GM12878 (cell line): Measurements from ENCODE around the gene TBC1D25. TPM values are rescaled to one million over a fixed set of nuclear protein-coding genes. Genes with fewer than 3 reads are reported as not detected.

ENCODE experiments used
- ATAC-seq: fragments of 200-7000 bp; cut with Tn5 transposase; 3 replicates; pipeline ENCODE4 v1.9.1; 2020; ENCODE audit warnings: mild to moderate bottlenecking, moderate library complexity
- BruUV-seq: library from RNA; stranded (reverse); fragments of 400-500 nt; replicated peaks from 2 replicates; lab custom pipeline; 2021; lab: Mats Ljungman, UMichigan
- CTCF ChIA-PET: fragments of 300-600 bp; sonication (Branson Sonifier 250); formaldehyde crosslinking; extraction: SDS; loops from one replicate; lab custom pipeline; 2021; ENCODE audit warnings: inconsistent platforms; lab: Yijun Ruan, JAX
- POLR2A ChIA-PET: fragments of 350-600 bp; formaldehyde crosslinking; extraction: SDS; loops from one replicate; lab custom pipeline; 2021; ENCODE audit warnings: inconsistent platforms; lab: Charles Lee
- RAD21 ChIA-PET: fragments of 300-600 bp; sonication (Branson Sonifier 250); formaldehyde crosslinking; loops from one replicate; lab custom pipeline; 2023; ENCODE audit warnings: antibody characterized with exemption; ENCODE audit not compliant: unreplicated experiment; lab: Charles Lee
- SMC1A ChIA-PET: fragments of 300-600 bp; sonication (Branson Sonifier 250); formaldehyde crosslinking; loops from one replicate; lab custom pipeline; 2023; ENCODE audit not compliant: unreplicated experiment, uncharacterized antibody; lab: Charles Lee
- DNase-seq: peaks from one replicate; pipeline ENCODE4 v3.0.0-alpha.2; 2011; ENCODE audit warnings: low read depth, low spot score
- FAIRE-seq: peaks from 3 replicates; lab custom pipeline; 2011; peaks lifted over from hg19 to GRCh38; lab: Jason Lieb, UNC
- H2AFZ ChIP-seq: 2 replicates; pipeline ENCODE4 v1.6.0; 2011; ENCODE audit warnings: low read depth, low read length, control low read depth; ENCODE audit not compliant: control insufficient read depth
- H3K27ac ChIP-seq: 2 replicates; pipeline ENCODE4 v1.5.1; 2011; ENCODE audit warnings: control low read depth; ENCODE audit not compliant: control insufficient read depth, insufficient read depth
- H3K27me3 ChIP-seq, 2 experiments: replicated peaks in 1 of 2; 2 replicates each; pipeline versions ENCODE4 v1.6.0 to v1.6.1; 2011; ENCODE audit warnings: low read length in 1 of 2; ENCODE audit not compliant: control insufficient read depth in 2 of 2, insufficient read depth in 2 of 2
- H3K36me3 ChIP-seq, 2 experiments: 2 replicates each; pipeline ENCODE4 v1.5.1; 2011; ENCODE audit warnings: low read length in 1 of 2; ENCODE audit not compliant: control insufficient read depth in 2 of 2, insufficient read depth in 2 of 2
- H3K4me1 ChIP-seq: 2 replicates; pipeline ENCODE4 v1.6.1; 2011; ENCODE audit warnings: mild to moderate bottlenecking, low read length, moderate library complexity, mixed read lengths; ENCODE audit not compliant: control insufficient read depth, insufficient read depth
- H3K4me2 ChIP-seq: 2 replicates; pipeline ENCODE4 v1.6.0; 2011; ENCODE audit warnings: control low read depth; ENCODE audit not compliant: control insufficient read depth, insufficient read depth
- H3K4me3 ChIP-seq: fragments of 200-600 bp; sonication (generic); 2 replicates; pipeline ENCODE4 v1.5.1; 2016
- H3K79me2 ChIP-seq: 2 replicates; pipeline ENCODE4 v1.6.0; 2011; ENCODE audit warnings: low read length; ENCODE audit not compliant: control insufficient read depth, insufficient read depth
- H3K9ac ChIP-seq: 2 replicates; pipeline ENCODE4 v1.8.0; 2011; ENCODE audit warnings: low read length, control low read depth, mixed read lengths; ENCODE audit not compliant: control insufficient read depth, insufficient read depth
- H3K9me3 ChIP-seq: replicated peaks from 3 replicates; pipeline ENCODE4 v1.5.1; 2011; ENCODE audit warnings: mild to moderate bottlenecking, low read length; ENCODE audit not compliant: control insufficient read depth, insufficient read depth
- H4K20me1 ChIP-seq: 2 replicates; pipeline ENCODE4 v1.6.0; 2011; ENCODE audit not compliant: control insufficient read depth, insufficient read depth
- BCL11A ChIP-seq: IDR thresholded peaks from 2 replicates; pipeline ENCODE4 v1.6.1; 2011; ENCODE audit warnings: low read depth, low read length
- CHD2 ChIP-seq: IDR thresholded peaks from 2 replicates; pipeline ENCODE4 v1.6.1; 2011; ENCODE audit warnings: low read depth, low read length, improper control_type of control experiment, borderline replicate concordance
- DPF2 ChIP-seq: fragments of 450-650 bp; IDR thresholded peaks from 2 replicates; pipeline ENCODE4 v1.6.1; 2017; ENCODE audit warnings: mild to moderate bottlenecking
- IKZF2 ChIP-seq, 2 experiments: fragments of 450-650 bp; IDR thresholded peaks; 2 replicates each; pipeline ENCODE4 v1.6.1; 2017; ENCODE audit warnings: mild to moderate bottlenecking in 2 of 2, moderate library complexity in 2 of 2
- IRF5 ChIP-seq: fragments of 450-650 bp; IDR thresholded peaks from 2 replicates; pipeline ENCODE4 v1.6.1; 2017; ENCODE audit warnings: borderline replicate concordance
- MEF2B ChIP-seq: fragments of 450-650 bp; IDR thresholded peaks from 2 replicates; pipeline ENCODE4 v1.6.1; 2018; ENCODE audit warnings: mild to moderate bottlenecking, moderate library complexity; ENCODE audit not compliant: partially characterized antibody, poor library complexity, severe bottlenecking
- MLLT1 ChIP-seq: fragments of 450-650 bp; IDR thresholded peaks from 2 replicates; pipeline ENCODE4 v1.6.1; 2016; ENCODE audit warnings: mild to moderate bottlenecking
- POU2F2 ChIP-seq: IDR thresholded peaks from 3 replicates; pipeline ENCODE4 v1.6.1; 2011; ENCODE audit warnings: low read depth, mild to moderate bottlenecking, low read length, borderline replicate concordance
- RCOR1 ChIP-seq: conservative IDR thresholded peaks from 2 replicates; pipeline ENCODE4 v1.6.1; 2012; ENCODE audit warnings: low read depth, low read length, improper control_type of control experiment
- SMAD5 ChIP-seq: IDR thresholded peaks from 2 replicates; pipeline ENCODE4 v1.6.1; 2016; ENCODE audit warnings: antibody characterized with exemption, low read depth
- TCF3 ChIP-seq: IDR thresholded peaks from 2 replicates; pipeline ENCODE4 v1.6.1; 2012; ENCODE audit warnings: low read depth, mild to moderate bottlenecking, low read length, borderline replicate concordance; ENCODE audit not compliant: insufficient read depth
- ZBTB40 ChIP-seq: fragments of 450-650 bp; IDR thresholded peaks from 2 replicates; pipeline ENCODE4 v1.6.1; 2016; ENCODE audit warnings: mild to moderate bottlenecking, moderate library complexity, borderline replicate concordance
- WGBS: methylation state at CpG from one replicate; pipeline ENCODE4 v1.1.6; 2016; ENCODE audit warnings: low lambda C conversion rate; ENCODE audit not compliant: insufficient replicate concordance, insufficient coverage; ENCODE audit errors: missing lambda C conversion rate; 5-methylcytosine and 5-hydroxymethylcytosine counted together
- in situ Hi-C: fragments of 300-500 bp; cut with MboI; formaldehyde crosslinking; loops from 9 replicates; pipeline ENCODE4 v1.14.3; 2018; ENCODE audit warnings: mixed read lengths
- intact Hi-C: fragments of 100-400 bp; cut with micrococcal nuclease; formaldehyde crosslinking; loops from one replicate; pipeline ENCODE4 v1.14.2; 2022; ENCODE audit not compliant: unreplicated experiment
- polyA plus RNA-seq, 11 experiments: library from polyadenylated mRNA; depleted of rRNA in 4 of 11; unstranded in 6 of 11; stranded (reverse) in 5 of 11; fragments of >200 nt; fragmentation: Nextera tagmentation in 4 of 11; fragmentation: Illumina TruSeq in 1 of 11; extraction: Ambion mirVana in 4 of 11; extraction: Trizol in 1 of 11; gene quantifications; 1 replicate in 1 of 11; 2 replicates in 10 of 11; pipeline versions ENCODE4 v1.2.1 to v1.2.3, GENCODE V29; 2011 to 2016; ENCODE audit warnings: inconsistent platforms in 2 of 11, missing spikeins in 2 of 11, low read depth in 1 of 11
- total RNA-seq, 4 experiments: library from RNA; depleted of rRNA in 3 of 4; stranded (reverse); fragments of >200 nt in 3 of 4; fragmentation: Illumina TruSeq in 1 of 4; extraction: Trizol in 1 of 4; gene quantifications; 2 replicates each; pipeline versions ENCODE4 v1.2.1 to v1.2.3, GENCODE V29; 2013 to 2021
- TF ChIP-seq, protein P1 (sequence below): IDR thresholded peaks from 2 replicates; pipeline ENCODE4 v1.6.1; 2011; ENCODE audit warnings: borderline replicate concordance, low read depth, mild to moderate bottlenecking, moderate library complexity, mixed read lengths, low read length; ENCODE audit not compliant: insufficient read depth; ENCODE audit errors: extremely low read length

TBC1D25 gene
- total and polyA plus RNA-seq, 10 of the 15 experiments (the other 5 are each of a cell fraction or from before 2014, with no cell fraction given): 0.79 to 17.3 (median 10.0) TPM

DNA sequence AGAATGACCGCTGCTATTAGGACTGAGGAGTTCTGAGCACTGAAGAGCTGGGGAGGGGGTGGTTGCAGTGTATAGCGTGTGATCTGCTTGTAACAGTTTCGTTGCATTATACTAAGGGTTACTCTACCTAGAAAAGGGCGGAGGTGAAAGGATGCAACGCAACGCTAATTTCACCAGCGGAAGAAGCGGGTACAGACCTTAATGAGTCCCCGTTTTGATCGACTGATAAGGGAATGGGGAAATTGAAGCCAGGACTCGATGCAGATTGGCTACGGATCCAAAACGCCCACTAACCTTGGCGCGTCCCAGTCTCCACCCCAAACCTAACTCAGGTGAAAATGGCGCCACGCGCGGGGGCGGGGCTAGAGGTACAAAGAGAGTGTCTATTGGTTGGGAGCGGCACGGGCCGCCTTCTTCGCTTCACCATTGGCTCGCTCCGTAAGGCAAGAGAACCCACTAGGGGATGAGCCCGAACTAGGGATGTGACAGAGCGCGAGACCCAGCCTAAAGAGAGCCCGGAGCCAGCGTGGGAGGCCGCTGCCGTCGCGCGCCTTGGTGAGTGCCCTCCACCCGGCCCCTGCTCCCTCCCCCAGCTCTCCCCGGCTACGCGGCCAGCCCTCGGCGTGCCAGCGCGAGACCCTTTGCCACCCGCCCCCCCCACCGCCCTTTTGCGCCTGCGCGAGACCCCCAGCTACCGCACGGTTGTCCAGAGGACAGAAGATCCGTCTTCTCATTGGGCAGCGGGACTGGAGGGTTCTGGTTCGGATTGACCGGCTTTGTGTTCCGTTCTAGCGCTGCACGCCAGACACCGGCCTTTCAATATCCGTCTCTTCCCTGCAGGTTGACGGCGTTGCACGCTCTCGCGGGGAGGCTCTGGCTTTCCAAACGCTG lies 17.9 kb upstream of the TBC1D25 start, which contains the start of gene EBP:
Gene EBP (plus strand): TSS at position 456 of the 891 bp plus-strand sequence. CDS start 1,964 bp downstream, outside the sequence.
- no peaks in the 10 kb centered on the region for H3K27me3 ChIP-seq
- WGBS: 30% methylated on average over 52 of the region's 66 CpGs
- H3K4me3 ChIP-seq: peak within 1 kb of the TSS; percentile 68
- no peaks in the 10 kb centered on the region; a peak in 1 of 4 replicates for H3K36me3 ChIP-seq
- DNase-seq (peak; percentile 83), FAIRE-seq (peak; percentile 95), ATAC-seq (peak; percentile 96)
- H3K4me2 ChIP-seq: peak within 1 kb of the TSS; percentile 80
- peaks cover 7% of the 10 kb centered on the region; the same call in 1 of the 2 replicates for H3K4me1 ChIP-seq
- POLR2A ChIA-PET: interaction anchor here (0.6 to 2.4 kb wide), 7 partner anchors 14 to 88 kb away, joined by 3 to 15 read pairs (median 3); partner anchors contain the start of genes RBM3 and TBC1D25
- SMC1A ChIA-PET: interaction anchor here (1.1 to 2.0 kb wide), 2 partner anchors 14 to 18 kb away, joined by 3 to 11 read pairs; partner anchors contain the start of gene TBC1D25
- in situ Hi-C loops: no loop called here
- peak within 1 kb of the TSS; percentile 62 for H3K27ac ChIP-seq
- H3K79me2 ChIP-seq: peaks cover 19% of the 10 kb centered on the region
- no TSS peak for BruUV-seq
- intact Hi-C loops: loop anchor here (1.0 to 2.0 kb wide), 2 partner anchors 13 to 17 kb away; partner anchors contain the start of genes PORCN and TBC1D25
- H4K20me1 ChIP-seq: no peaks in the 10 kb centered on the region
- H3K9me3 ChIP-seq: no peaks in the 10 kb centered on the region; the same call in 2 of the 3 replicates
- peak within 1 kb of the TSS; percentile 70 for H3K9ac ChIP-seq
- H2AFZ ChIP-seq: peak within 1 kb of the TSS; percentile 76
- RAD21 ChIA-PET: interaction anchor here (1.4 kb wide), 2 partner anchors 18 to 53 kb away, joined by 5 read pairs; partner anchors contain the start of genes RBM3 and TBC1D25
- CTCF ChIA-PET: interaction anchor here (1.5 to 3.2 kb wide), 2 partner anchors 18 to 47 kb away, joined by 3 to 14 read pairs; partner anchors contain the start of gene TBC1D25
- TF ChIP-seq, protein P1, sequence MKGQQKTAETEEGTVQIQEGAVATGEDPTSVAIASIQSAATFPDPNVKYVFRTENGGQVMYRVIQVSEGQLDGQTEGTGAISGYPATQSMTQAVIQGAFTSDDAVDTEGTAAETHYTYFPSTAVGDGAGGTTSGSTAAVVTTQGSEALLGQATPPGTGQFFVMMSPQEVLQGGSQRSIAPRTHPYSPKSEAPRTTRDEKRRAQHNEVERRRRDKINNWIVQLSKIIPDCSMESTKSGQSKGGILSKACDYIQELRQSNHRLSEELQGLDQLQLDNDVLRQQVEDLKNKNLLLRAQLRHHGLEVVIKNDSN: peak; percentile 70
- no peak for TF ChIP-seq DPF2
- no peak for TF ChIP-seq MLLT1
- TF ChIP-seq BCL11A: 0 out of 2 replicates have a peak, but pooled peaks have one; percentile 9
- no peak for TF ChIP-seq RCOR1
- no peak for TF ChIP-seq TCF3
- no peak for TF ChIP-seq IRF5
- peak; percentile 35; the same call in 1 of the 2 replicates for TF ChIP-seq SMAD5
- TF ChIP-seq MEF2B: no peak
- no peak for TF ChIP-seq IKZF2 (IDR thresholded peaks at IDR 0.05)
- no peak for TF ChIP-seq POU2F2
- peak; percentile 38; the same call in 1 of the 2 replicates for TF ChIP-seq CHD2
- no peak; the same call in 1 of the 2 replicates for TF ChIP-seq ZBTB40
